ENCODE data around the gene DFFB.

Gene DFFB

GRCh38 chr1:3842912-3843311 is 14.4 kb upstream of the DFFB start:
- H3K4me3 ChIP-seq (ENCODE audit: low read depth, low read length) = no peak overlapping the region
- no peak for TF ChIP-seq CTCF (IDR thresholded peaks at IDR 0.05; ENCODE audit: low read depth, low read length)

GRCh38 chr1:3846541-3846940 is 10.7 kb upstream of the DFFB start:
- no peak overlapping the region for H3K4me3 ChIP-seq (ENCODE audit: low read depth, low read length)
- no peak for TF ChIP-seq CTCF (IDR thresholded peaks at IDR 0.05; ENCODE audit: low read depth, low read length)

- H3K4me3 ChIP-seq (ENCODE audit: low read depth, low read length) = no peak overlapping the region
- no peak for TF ChIP-seq CTCF (IDR thresholded peaks at IDR 0.05; ENCODE audit: low read depth, low read length)
These were observed 10.2 kb upstream of the DFFB start for GRCh38 chr1:3847081-3847480.

- H3K4me3 ChIP-seq (ENCODE audit: low read depth, low read length) = no peak overlapping the region
- TF ChIP-seq CTCF (IDR thresholded peaks at IDR 0.05; ENCODE audit: low read depth, low read length) = no peak
These were observed 6.4 kb upstream of the DFFB start for GRCh38 chr1:3850857-3851256.

GRCh38 chr1:3851292-3851691 is 6.0 kb upstream of the DFFB start:
- no peak overlapping the region for H3K4me3 ChIP-seq (ENCODE audit: low read depth, low read length)
- no peak for TF ChIP-seq CTCF (IDR thresholded peaks at IDR 0.05; ENCODE audit: low read depth, low read length)

GRCh38 chr1:3852091-3852490 is 5.2 kb upstream of the DFFB start:
- H3K4me3 ChIP-seq (ENCODE audit: low read depth, low read length) = no peak overlapping the region
- no peak for TF ChIP-seq CTCF (IDR thresholded peaks at IDR 0.05; ENCODE audit: low read depth, low read length)

GRCh38 chr1:3852711-3853485 is 4.4 kb upstream of the DFFB start:
- H3K4me3 ChIP-seq (ENCODE audit: low read depth, low read length) = no peak overlapping the region
- TF ChIP-seq CTCF (IDR thresholded peaks at IDR 0.05; ENCODE audit: low read depth, low read length) = no peak
